HEK293 (cell line): ENCODE results near the gene CENPP.

ENCODE experiments used
- CTCF ChIA-PET: fragments of 350-600 bp; formaldehyde crosslinking; extraction: SDS; loops from one replicate; lab custom pipeline; 2021; ENCODE audit warnings: antibody characterized with exemption; lab: Yijun Ruan, JAX
- POLR2A ChIA-PET: fragments of 300-600 bp; formaldehyde crosslinking; extraction: SDS; loops from one replicate; lab custom pipeline; 2020; ENCODE audit warnings: antibody characterized with exemption, inconsistent platforms; lab: Yijun Ruan, JAX
- H3K27ac ChIP-seq: fragments of 200-500 bp; sonication (Bioruptor generic); 2 replicates; pipeline ENCODE4 v1.5.1; 2014; ENCODE audit warnings: low read depth, low read length, control low read depth, inconsistent platforms; ENCODE audit errors: extremely low read depth
- H3K36me3 ChIP-seq, 2 experiments: fragments of 200-500 bp in 1 of 2; sonication (Bioruptor generic) in 1 of 2; 1 replicate in 1 of 2; 2 replicates in 1 of 2; pipeline ENCODE4 v1.5.1; 2014 to 2017; ENCODE audit warnings: inconsistent platforms in 2 of 2, low read length in 2 of 2; ENCODE audit not compliant: control insufficient read depth in 2 of 2, insufficient read depth in 1 of 2
- H3K4me1 ChIP-seq: fragments of 200-500 bp; sonication (Bioruptor generic); 2 replicates; pipeline ENCODE4 v1.5.1; 2014; ENCODE audit warnings: mild to moderate bottlenecking, low read length, inconsistent platforms; ENCODE audit not compliant: control insufficient read depth, insufficient read depth
- H3K4me3 ChIP-seq: 2 replicates; pipeline ENCODE4 v1.5.1; 2011; ENCODE audit warnings: low read depth, mild to moderate bottlenecking, control low read depth, low read length, moderate library complexity
- H3K9me3 ChIP-seq: fragments of 200-500 bp; sonication (Bioruptor generic); 2 replicates; pipeline ENCODE4 v1.5.1; 2014; ENCODE audit warnings: low read depth, low read length, inconsistent platforms; ENCODE audit not compliant: control insufficient read depth, insufficient read depth
- SCRT2 ChIP-seq: fragments of 450-650 bp; formaldehyde crosslinking; IDR thresholded peaks from 2 replicates; pipeline ENCODE4 v1.5.1; 2016; ENCODE audit warnings: missing biosample characterization, missing genetic modification characterization
- ZBTB17 ChIP-seq: fragments of 450-650 bp; formaldehyde crosslinking; IDR thresholded peaks from 2 replicates; pipeline ENCODE4 v1.5.1; 2016; ENCODE audit warnings: missing biosample characterization, missing genetic modification characterization
- ZBTB20 ChIP-seq: fragments of 450-650 bp; formaldehyde crosslinking; IDR thresholded peaks from 2 replicates; pipeline ENCODE4 v1.5.1; 2016; ENCODE audit warnings: missing biosample characterization, missing genetic modification characterization
- ZNF169 ChIP-seq: fragments of 450-650 bp; formaldehyde crosslinking; IDR thresholded peaks from 2 replicates; pipeline ENCODE4 v1.5.1; 2016; ENCODE audit warnings: missing biosample characterization, missing genetic modification characterization
- ZNF335 ChIP-seq: fragments of 450-650 bp; formaldehyde crosslinking; conservative IDR thresholded peaks from 2 replicates; pipeline ENCODE4 v1.5.1; 2016; ENCODE audit warnings: missing biosample characterization, missing genetic modification characterization
- ZNF426 ChIP-seq: fragments of 450-650 bp; formaldehyde crosslinking; IDR thresholded peaks from 2 replicates; pipeline ENCODE4 v1.5.1; 2017; ENCODE audit warnings: missing biosample characterization, missing genetic modification characterization, mild to moderate bottlenecking, inconsistent platforms, moderate library complexity
- ZNF514 ChIP-seq: fragments of 450-650 bp; formaldehyde crosslinking; IDR thresholded peaks from 2 replicates; pipeline ENCODE4 v1.5.1; 2016; ENCODE audit warnings: missing biosample characterization, missing genetic modification characterization
- ZNF529 ChIP-seq: fragments of 450-650 bp; formaldehyde crosslinking; IDR thresholded peaks from 2 replicates; pipeline ENCODE4 v1.5.1; 2017; ENCODE audit warnings: missing genetic modification characterization, missing biosample characterization; ENCODE audit not compliant: insufficient replicate concordance
- ZNF561 ChIP-seq: fragments of 450-650 bp; IDR thresholded peaks from 2 replicates; pipeline ENCODE4 v1.5.1; 2018; ENCODE audit warnings: missing biosample characterization, missing genetic modification characterization, borderline replicate concordance
- ZNF600 ChIP-seq: fragments of 450-650 bp; formaldehyde crosslinking; IDR thresholded peaks from 2 replicates; pipeline ENCODE4 v1.5.1; 2016; ENCODE audit warnings: missing biosample characterization, missing genetic modification characterization
- ZNF670 ChIP-seq: fragments of 450-650 bp; formaldehyde crosslinking; IDR thresholded peaks from 2 replicates; pipeline ENCODE4 v1.5.1; 2016; ENCODE audit warnings: missing biosample characterization, missing genetic modification characterization, low read depth
- ZXDB ChIP-seq: fragments of 450-650 bp; formaldehyde crosslinking; IDR thresholded peaks from 2 replicates; pipeline ENCODE4 v1.5.1; 2016; ENCODE audit warnings: missing biosample characterization, missing genetic modification characterization
- TF ChIP-seq, protein P1 (sequence below): fragments of 450-650 bp; formaldehyde crosslinking; IDR thresholded peaks from 2 replicates; pipeline ENCODE4 v1.5.1; 2016; ENCODE audit warnings: missing biosample characterization, missing genetic modification characterization
- TF ChIP-seq, protein P2 (sequence below): fragments of 450-650 bp; formaldehyde crosslinking; IDR thresholded peaks from 2 replicates; pipeline ENCODE4 v1.5.1; 2016; ENCODE audit warnings: missing biosample characterization, missing genetic modification characterization, borderline replicate concordance
- TF ChIP-seq, protein P3 (sequence below): fragments of 450-650 bp; formaldehyde crosslinking; IDR thresholded peaks from 2 replicates; pipeline ENCODE4 v1.5.1; 2016; ENCODE audit warnings: missing biosample characterization, missing genetic modification characterization
- TF ChIP-seq, protein P4 (sequence below): fragments of 450-650 bp; formaldehyde crosslinking; IDR thresholded peaks from 2 replicates; pipeline ENCODE4 v1.5.1; 2016; ENCODE audit warnings: missing biosample characterization, missing genetic modification characterization
- TF ChIP-seq, protein P5 (sequence below): fragments of 450-650 bp; formaldehyde crosslinking; IDR thresholded peaks from 2 replicates; pipeline ENCODE4 v1.5.1; 2016; ENCODE audit warnings: missing biosample characterization, missing genetic modification characterization

CENPP gene

DNA sequence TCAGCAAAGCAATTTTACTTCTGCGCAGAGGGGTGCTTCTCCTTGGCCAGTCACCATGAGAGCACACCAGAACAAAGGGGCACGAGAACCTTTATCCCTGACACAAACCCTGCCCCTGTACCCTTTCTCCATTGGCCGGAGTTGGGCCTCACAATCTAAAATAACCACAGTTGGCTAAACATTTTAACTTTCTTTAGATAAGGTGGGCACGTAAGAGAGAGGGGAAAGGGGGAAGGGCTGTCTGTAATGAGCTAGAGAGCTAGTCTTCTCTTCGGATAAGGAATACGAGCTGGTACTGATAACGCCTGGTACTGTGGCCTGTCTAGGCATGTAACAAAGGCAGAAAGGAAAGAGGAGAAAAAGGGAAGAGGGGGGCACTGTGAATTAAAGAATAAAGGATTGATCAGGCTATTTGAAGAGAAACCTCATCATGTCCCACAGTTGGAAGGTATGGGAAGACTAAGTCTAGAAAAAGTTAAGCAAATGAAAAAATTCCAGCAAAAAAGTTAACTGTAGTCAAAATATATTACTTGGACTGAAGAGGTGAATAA, 30.4 kb upstream of the CENPP start:
- TF ChIP-seq ZXDB (tag by site-specific recombination): peak; percentile 68
- no peak for TF ChIP-seq ZNF561 (tag by site-specific recombination)
- peak; percentile 19; the same call in 1 of the 2 replicates for TF ChIP-seq ZBTB17
- TF ChIP-seq ZNF670: no peak
- TF ChIP-seq, protein P1, sequence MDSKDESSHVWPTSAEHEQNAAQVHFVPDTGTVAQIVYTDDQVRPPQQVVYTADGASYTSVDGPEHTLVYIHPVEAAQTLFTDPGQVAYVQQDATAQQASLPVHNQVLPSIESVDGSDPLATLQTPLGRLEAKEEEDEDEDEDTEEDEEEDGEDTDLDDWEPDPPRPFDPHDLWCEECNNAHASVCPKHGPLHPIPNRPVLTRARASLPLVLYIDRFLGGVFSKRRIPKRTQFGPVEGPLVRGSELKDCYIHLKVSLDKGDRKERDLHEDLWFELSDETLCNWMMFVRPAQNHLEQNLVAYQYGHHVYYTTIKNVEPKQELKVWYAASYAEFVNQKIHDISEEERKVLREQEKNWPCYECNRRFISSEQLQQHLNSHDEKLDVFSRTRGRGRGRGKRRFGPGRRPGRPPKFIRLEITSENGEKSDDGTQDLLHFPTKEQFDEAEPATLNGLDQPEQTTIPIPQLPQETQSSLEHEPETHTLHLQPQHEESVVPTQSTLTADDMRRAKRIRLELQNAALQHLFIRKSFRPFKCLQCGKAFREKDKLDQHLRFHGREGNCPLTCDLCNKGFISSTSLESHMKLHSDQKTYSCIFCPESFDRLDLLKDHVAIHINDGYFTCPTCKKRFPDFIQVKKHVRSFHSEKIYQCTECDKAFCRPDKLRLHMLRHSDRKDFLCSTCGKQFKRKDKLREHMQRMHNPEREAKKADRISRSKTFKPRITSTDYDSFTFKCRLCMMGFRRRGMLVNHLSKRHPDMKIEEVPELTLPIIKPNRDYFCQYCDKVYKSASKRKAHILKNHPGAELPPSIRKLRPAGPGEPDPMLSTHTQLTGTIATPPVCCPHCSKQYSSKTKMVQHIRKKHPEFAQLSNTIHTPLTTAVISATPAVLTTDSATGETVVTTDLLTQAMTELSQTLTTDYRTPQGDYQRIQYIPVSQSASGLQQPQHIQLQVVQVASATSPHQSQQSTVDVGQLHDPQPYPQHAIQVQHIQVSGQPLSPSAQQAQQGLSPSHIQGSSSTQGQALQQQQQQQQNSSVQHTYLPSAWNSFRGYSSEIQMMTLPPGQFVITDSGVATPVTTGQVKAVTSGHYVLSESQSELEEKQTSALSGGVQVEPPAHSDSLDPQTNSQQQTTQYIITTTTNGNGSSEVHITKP: peak; percentile 75
- TF ChIP-seq ZNF600 (tag by site-specific recombination): peak; percentile 17; the same call in 1 of the 2 replicates
- TF ChIP-seq, protein P2, sequence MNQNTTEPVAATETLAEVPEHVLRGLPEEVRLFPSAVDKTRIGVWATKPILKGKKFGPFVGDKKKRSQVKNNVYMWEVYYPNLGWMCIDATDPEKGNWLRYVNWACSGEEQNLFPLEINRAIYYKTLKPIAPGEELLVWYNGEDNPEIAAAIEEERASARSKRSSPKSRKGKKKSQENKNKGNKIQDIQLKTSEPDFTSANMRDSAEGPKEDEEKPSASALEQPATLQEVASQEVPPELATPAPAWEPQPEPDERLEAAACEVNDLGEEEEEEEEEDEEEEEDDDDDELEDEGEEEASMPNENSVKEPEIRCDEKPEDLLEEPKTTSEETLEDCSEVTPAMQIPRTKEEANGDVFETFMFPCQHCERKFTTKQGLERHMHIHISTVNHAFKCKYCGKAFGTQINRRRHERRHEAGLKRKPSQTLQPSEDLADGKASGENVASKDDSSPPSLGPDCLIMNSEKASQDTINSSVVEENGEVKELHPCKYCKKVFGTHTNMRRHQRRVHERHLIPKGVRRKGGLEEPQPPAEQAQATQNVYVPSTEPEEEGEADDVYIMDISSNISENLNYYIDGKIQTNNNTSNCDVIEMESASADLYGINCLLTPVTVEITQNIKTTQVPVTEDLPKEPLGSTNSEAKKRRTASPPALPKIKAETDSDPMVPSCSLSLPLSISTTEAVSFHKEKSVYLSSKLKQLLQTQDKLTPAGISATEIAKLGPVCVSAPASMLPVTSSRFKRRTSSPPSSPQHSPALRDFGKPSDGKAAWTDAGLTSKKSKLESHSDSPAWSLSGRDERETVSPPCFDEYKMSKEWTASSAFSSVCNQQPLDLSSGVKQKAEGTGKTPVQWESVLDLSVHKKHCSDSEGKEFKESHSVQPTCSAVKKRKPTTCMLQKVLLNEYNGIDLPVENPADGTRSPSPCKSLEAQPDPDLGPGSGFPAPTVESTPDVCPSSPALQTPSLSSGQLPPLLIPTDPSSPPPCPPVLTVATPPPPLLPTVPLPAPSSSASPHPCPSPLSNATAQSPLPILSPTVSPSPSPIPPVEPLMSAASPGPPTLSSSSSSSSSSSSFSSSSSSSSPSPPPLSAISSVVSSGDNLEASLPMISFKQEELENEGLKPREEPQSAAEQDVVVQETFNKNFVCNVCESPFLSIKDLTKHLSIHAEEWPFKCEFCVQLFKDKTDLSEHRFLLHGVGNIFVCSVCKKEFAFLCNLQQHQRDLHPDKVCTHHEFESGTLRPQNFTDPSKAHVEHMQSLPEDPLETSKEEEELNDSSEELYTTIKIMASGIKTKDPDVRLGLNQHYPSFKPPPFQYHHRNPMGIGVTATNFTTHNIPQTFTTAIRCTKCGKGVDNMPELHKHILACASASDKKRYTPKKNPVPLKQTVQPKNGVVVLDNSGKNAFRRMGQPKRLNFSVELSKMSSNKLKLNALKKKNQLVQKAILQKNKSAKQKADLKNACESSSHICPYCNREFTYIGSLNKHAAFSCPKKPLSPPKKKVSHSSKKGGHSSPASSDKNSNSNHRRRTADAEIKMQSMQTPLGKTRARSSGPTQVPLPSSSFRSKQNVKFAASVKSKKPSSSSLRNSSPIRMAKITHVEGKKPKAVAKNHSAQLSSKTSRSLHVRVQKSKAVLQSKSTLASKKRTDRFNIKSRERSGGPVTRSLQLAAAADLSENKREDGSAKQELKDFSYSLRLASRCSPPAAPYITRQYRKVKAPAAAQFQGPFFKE (tag by site-specific recombination): no peak
- TF ChIP-seq ZNF335 (tag by site-specific recombination): no peak
- TF ChIP-seq, protein P3, sequence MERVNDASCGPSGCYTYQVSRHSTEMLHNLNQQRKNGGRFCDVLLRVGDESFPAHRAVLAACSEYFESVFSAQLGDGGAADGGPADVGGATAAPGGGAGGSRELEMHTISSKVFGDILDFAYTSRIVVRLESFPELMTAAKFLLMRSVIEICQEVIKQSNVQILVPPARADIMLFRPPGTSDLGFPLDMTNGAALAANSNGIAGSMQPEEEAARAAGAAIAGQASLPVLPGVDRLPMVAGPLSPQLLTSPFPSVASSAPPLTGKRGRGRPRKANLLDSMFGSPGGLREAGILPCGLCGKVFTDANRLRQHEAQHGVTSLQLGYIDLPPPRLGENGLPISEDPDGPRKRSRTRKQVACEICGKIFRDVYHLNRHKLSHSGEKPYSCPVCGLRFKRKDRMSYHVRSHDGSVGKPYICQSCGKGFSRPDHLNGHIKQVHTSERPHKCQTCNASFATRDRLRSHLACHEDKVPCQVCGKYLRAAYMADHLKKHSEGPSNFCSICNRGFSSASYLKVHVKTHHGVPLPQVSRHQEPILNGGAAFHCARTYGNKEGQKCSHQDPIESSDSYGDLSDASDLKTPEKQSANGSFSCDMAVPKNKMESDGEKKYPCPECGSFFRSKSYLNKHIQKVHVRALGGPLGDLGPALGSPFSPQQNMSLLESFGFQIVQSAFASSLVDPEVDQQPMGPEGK (tag by site-specific recombination): peak; percentile 30; the same call in 1 of the 2 replicates
- POLR2A ChIA-PET: interaction anchor here (1.0 kb wide), 1 partner anchor 30 kb away, joined by 3 read pairs; the partner anchor contains the start of gene CENPP
- H3K4me3 ChIP-seq: no peak overlapping the region
- H3K27ac ChIP-seq: peak overlapping the region; percentile 4
- no peaks in the 10 kb centered on the region for H3K9me3 ChIP-seq
- H3K36me3 ChIP-seq: peaks cover 15 to 43% of the 10 kb centered on the region in 2 experiments
- no peaks in the 10 kb centered on the region; the same call in 1 of the 2 replicates for H3K4me1 ChIP-seq
- CTCF ChIA-PET: interaction anchor here (0.5 to 1.3 kb wide), 3 partner anchors 148 to 310 kb away, joined by 3 to 6 read pairs (median 4); no protein-coding TSS in a partner anchor

DNA sequence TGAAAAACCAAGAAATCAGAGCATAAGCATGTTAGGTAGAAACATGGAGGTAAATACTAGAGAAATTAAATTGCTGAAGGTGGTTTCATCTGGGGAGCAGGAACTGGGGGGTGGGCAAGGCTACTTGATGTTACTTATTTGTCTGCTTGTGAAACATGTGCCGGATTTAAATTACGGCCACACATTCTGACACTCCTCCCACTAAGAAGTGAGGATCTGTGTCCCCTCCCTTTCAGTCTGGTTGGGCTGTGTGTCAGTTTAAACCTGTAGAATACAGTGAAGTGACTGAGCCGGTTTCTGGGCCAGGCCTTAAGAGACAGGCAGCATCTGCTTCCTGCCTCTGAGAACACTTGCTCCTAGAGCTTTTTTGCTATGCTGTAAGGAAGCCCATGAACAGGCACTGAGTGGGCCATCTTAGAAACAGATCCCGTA, 29.9 kb upstream of the CENPP start:
- POLR2A ChIA-PET: interaction anchor here (1.0 kb wide), 1 partner anchor 30 kb away, joined by 3 read pairs; the partner anchor contains the start of gene CENPP
- H3K9me3 ChIP-seq: no peaks in the 10 kb centered on the region
- H3K4me1 ChIP-seq: no peaks in the 10 kb centered on the region; the same call in 1 of the 2 replicates
- no peak overlapping the region for H3K4me3 ChIP-seq
- peaks cover 20 to 45% of the 10 kb centered on the region in 2 experiments for H3K36me3 ChIP-seq
- peak overlapping the region; percentile 4; the same call in 1 of the 2 replicates for H3K27ac ChIP-seq
- CTCF ChIA-PET: interaction anchor here (0.5 to 1.3 kb wide), 2 partner anchors 148 to 155 kb away, joined by 4 to 6 read pairs; no protein-coding TSS in a partner anchor
- TF ChIP-seq ZBTB20 (tag by site-specific recombination) (no peak), ZNF169 (tag by site-specific recombination) (no peak), ZNF514 (tag by site-specific recombination) (no peak), ZNF529 (no peak), ZNF426 (tag by site-specific recombination) (no peak), SCRT2 (tag by site-specific recombination) (peak; percentile 92)
- TF ChIP-seq, protein P4, sequence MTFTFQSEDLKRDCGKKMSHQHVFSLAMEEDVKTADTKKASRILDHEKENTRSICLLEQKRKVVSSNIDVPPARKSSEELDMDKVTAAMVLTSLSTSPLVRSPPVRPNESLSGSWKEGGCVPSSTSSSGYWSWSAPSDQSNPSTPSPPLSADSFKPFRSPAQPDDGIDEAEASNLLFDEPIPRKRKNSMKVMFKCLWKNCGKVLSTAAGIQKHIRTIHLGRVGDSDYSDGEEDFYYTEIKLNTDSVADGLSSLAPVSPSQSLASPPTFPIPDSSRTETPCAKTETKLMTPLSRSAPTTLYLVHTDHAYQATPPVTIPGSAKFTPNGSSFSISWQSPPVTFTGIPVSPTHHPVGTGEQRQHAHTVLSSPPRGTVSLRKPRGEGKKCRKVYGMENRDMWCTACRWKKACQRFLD (tag by site-specific recombination): no peak
- TF ChIP-seq, protein P5, sequence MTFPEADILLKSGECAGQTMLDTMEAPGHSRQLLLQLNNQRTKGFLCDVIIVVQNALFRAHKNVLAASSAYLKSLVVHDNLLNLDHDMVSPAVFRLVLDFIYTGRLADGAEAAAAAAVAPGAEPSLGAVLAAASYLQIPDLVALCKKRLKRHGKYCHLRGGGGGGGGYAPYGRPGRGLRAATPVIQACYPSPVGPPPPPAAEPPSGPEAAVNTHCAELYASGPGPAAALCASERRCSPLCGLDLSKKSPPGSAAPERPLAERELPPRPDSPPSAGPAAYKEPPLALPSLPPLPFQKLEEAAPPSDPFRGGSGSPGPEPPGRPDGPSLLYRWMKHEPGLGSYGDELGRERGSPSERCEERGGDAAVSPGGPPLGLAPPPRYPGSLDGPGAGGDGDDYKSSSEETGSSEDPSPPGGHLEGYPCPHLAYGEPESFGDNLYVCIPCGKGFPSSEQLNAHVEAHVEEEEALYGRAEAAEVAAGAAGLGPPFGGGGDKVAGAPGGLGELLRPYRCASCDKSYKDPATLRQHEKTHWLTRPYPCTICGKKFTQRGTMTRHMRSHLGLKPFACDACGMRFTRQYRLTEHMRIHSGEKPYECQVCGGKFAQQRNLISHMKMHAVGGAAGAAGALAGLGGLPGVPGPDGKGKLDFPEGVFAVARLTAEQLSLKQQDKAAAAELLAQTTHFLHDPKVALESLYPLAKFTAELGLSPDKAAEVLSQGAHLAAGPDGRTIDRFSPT: no peak
